ENCODE results near the gene KIF5C.

Gene KIF5C

GRCh38 chr2:148989882-148990493 is 115.0 kb downstream of the KIF5C start:
- peak; percentile 49 to 58 for DNase-seq (ENCODE audit: low read depth in 2 of 2)

- DNase-seq (ENCODE audit: low read depth in 2 of 2) = no peak
Observed at GRCh38 chr2:148990968-148991367, 115.9 kb downstream of the KIF5C start.

GRCh38 chr2:148992448-148992847 is 117.4 kb downstream of the KIF5C start:
- no peak for DNase-seq (ENCODE audit: low read depth in 2 of 2)

- DNase-seq (ENCODE audit: low read depth in 2 of 2) = no peak
Observed at GRCh38 chr2:148993351-148993750, 118.3 kb downstream of the KIF5C start.

GRCh38 chr2:148994341-148994740 is 119.3 kb downstream of the KIF5C start:
- no peak for DNase-seq (ENCODE audit: low read depth in 2 of 2)

- no peak for DNase-seq (ENCODE audit: low read depth in 2 of 2)
Observed at GRCh38 chr2:148996805-148997204, 121.8 kb downstream of the KIF5C start.

GRCh38 chr2:148998165-148998830 is 123.3 kb downstream of the KIF5C start:
- DNase-seq (ENCODE audit: low read depth in 2 of 2) = no peak

GRCh38 chr2:148998831-148999200 is 123.8 kb downstream of the KIF5C start:
- DNase-seq (ENCODE audit: low read depth in 2 of 2) = no peak

- no peak for DNase-seq (ENCODE audit: low read depth in 2 of 2)
Observed at GRCh38 chr2:148999451-148999921, 124.5 kb downstream of the KIF5C start.

- no peak for DNase-seq (ENCODE audit: low read depth in 2 of 2)
Observed at GRCh38 chr2:149000158-149000938, 125.3 kb downstream of the KIF5C start.

GRCh38 chr2:149001496-149001895 is 126.5 kb downstream of the KIF5C start:
- no peak for DNase-seq (ENCODE audit: low read depth in 2 of 2)

GRCh38 chr2:149002378-149002890 is 127.4 kb downstream of the KIF5C start:
- DNase-seq (ENCODE audit: low read depth in 2 of 2) = no peak

GRCh38 chr2:149002891-149003740 is 128.1 kb downstream of the KIF5C start:
- no peak for DNase-seq (ENCODE audit: low read depth in 2 of 2)

GRCh38 chr2:149004836-149005235 is 129.8 kb downstream of the KIF5C start:
- DNase-seq (ENCODE audit: low read depth in 2 of 2) = peak; percentile 29 to 41

GRCh38 chr2:149005471-149006077 is 130.5 kb downstream of the KIF5C start:
- DNase-seq (ENCODE audit: low read depth in 2 of 2) = no peak

GRCh38 chr2:149006883-149007543 is 132.0 kb downstream of the KIF5C start:
- no peak for DNase-seq (ENCODE audit: low read depth in 2 of 2)

GRCh38 chr2:149008381-149008780 is 133.4 kb downstream of the KIF5C start:
- DNase-seq (ENCODE audit: low read depth in 2 of 2) = no peak

GRCh38 chr2:149009576-149010461 is 134.8 kb downstream of the KIF5C start:
- no peak for DNase-seq (ENCODE audit: low read depth in 2 of 2)

- DNase-seq (ENCODE audit: low read depth in 2 of 2) = no peak
Observed at GRCh38 chr2:149012545-149012944, 137.5 kb downstream of the KIF5C start.

GRCh38 chr2:149015501-149015900 is 140.5 kb downstream of the KIF5C start:
- DNase-seq (ENCODE audit: low read depth in 2 of 2) = no peak

All from fibroblast of skin of left quadriceps (primary cell).